ENCODE results near the gene FANCD2. TPM values are rescaled to one million over a fixed set of nuclear protein-coding genes. Genes with fewer than 3 reads are reported as not detected.

The FANCD2 gene
- total RNA-seq, 1 donor from 2014 or later: 2.1 TPM

DNA sequence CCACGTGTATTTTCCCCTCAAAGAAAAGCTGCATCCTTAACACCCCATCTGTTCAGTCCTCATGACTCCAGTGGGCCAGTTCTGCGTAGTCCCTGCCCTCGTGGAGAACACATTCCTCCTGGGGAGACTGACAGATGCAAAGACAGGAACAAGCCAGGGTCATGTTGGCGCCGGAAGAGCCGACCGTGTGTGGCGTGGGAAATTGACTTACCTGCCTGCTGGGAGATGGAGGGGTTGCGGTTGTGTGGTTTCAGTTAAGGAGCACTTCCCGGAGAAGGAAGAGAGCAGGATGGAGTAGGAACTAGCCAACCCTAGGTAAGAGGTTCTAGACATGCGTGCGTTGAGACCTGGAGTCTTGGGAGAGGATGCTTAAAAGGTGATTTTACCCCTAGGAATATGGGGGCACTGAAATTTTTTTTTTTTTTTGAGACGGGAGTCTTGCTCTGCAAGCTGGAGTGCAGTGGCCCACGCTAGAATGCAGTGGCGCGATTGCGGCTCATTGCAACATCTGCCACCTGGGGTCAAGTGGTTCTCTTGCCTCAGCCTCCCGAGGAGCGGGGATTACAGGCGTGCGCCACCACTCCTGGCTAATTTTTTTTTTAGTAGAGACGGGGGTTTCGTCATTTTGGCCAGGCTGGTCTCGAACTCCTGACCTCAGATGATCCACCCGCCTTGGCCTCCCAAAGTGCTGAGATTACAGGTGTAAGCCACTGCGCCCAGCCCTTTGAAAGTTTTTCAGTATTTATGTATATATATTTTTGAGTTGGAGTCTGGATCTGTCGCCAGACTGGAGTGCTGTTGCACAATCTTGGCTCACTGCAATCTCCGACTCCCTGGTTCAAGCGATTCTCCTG lies 116.7 kb downstream of the FANCD2 start:
- FAIRE-seq (no peak), DNase-seq (ENCODE audit: low read depth) (no peak)
- peaks cover 1% of the 10 kb centered on the region for H3K36me3 ChIP-seq (ENCODE audit: control insufficient read depth, insufficient read depth, low read length)
- H3K27me3 ChIP-seq (ENCODE audit: control insufficient read depth, insufficient read depth, low read length): no peaks in the 10 kb centered on the region
- TF ChIP-seq, protein P1, sequence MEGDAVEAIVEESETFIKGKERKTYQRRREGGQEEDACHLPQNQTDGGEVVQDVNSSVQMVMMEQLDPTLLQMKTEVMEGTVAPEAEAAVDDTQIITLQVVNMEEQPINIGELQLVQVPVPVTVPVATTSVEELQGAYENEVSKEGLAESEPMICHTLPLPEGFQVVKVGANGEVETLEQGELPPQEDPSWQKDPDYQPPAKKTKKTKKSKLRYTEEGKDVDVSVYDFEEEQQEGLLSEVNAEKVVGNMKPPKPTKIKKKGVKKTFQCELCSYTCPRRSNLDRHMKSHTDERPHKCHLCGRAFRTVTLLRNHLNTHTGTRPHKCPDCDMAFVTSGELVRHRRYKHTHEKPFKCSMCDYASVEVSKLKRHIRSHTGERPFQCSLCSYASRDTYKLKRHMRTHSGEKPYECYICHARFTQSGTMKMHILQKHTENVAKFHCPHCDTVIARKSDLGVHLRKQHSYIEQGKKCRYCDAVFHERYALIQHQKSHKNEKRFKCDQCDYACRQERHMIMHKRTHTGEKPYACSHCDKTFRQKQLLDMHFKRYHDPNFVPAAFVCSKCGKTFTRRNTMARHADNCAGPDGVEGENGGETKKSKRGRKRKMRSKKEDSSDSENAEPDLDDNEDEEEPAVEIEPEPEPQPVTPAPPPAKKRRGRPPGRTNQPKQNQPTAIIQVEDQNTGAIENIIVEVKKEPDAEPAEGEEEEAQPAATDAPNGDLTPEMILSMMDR (IDR thresholded peaks at IDR 0.05; ENCODE audit: insufficient read depth, low read length, severe bottlenecking): no peak
- peak overlapping the region; percentile 82 for H3K4me3 ChIP-seq (ENCODE audit: low read depth, low read length)

DNA sequence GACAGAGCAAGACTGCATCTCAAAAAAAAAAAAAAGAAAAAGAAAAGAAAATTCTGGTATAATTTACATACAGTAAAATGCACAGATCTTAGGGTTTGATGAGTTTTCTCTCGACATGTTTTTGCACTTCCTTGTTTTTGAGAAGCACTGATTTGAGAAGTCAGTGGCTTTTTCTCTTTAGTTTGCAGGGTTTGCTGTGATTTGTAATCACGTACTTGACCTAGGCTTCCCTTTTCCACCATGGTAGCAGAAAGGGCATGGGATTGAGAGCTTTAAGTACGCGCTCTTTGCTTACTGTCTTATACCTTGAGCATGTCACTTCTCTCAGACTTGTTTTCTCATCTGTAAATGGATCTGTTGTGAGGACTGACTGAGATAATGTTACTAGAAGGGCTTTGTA lies 119.4 kb downstream of the FANCD2 start:
- no peaks in the 10 kb centered on the region for H3K27me3 ChIP-seq (ENCODE audit: control insufficient read depth, insufficient read depth, low read length)
- peaks cover 11% of the 10 kb centered on the region for H3K36me3 ChIP-seq (ENCODE audit: control insufficient read depth, insufficient read depth, low read length)
- FAIRE-seq: no peak
- TF ChIP-seq, protein P1 (IDR thresholded peaks at IDR 0.05; ENCODE audit: insufficient read depth, low read length, severe bottlenecking): no peak
- no peak overlapping the region for H3K4me3 ChIP-seq (ENCODE audit: low read depth, low read length)
- no peak for DNase-seq (ENCODE audit: low read depth)

DNA sequence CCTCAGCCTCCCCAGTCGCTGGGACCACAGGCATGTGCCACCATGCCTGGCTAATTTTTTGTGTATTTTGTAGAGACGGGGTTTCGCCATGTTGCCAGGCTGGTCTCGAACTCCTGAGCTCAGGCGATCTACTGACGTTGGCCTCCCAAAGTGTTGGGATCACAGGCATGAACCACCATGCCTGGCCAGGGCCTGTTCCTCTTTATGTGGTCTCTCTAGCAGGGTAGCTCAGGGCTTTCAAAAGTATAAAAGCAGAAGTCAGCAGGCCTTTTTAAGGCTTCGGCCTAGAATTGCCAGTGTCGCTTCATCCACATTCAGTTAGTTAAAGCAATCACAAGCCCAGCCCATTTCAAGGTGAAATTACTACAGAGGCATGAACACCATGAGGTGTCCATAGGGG lies 123.0 kb downstream of the FANCD2 start:
- H3K27me3 ChIP-seq (ENCODE audit: control insufficient read depth, insufficient read depth, low read length): no peaks in the 10 kb centered on the region
- peaks cover 11% of the 10 kb centered on the region for H3K36me3 ChIP-seq (ENCODE audit: control insufficient read depth, insufficient read depth, low read length)
- FAIRE-seq: no peak
- TF ChIP-seq, protein P1 (IDR thresholded peaks at IDR 0.05; ENCODE audit: insufficient read depth, low read length, severe bottlenecking): no peak
- DNase-seq (ENCODE audit: low read depth): no peak
- H3K4me3 ChIP-seq (ENCODE audit: low read depth, low read length): no peak overlapping the region

DNA sequence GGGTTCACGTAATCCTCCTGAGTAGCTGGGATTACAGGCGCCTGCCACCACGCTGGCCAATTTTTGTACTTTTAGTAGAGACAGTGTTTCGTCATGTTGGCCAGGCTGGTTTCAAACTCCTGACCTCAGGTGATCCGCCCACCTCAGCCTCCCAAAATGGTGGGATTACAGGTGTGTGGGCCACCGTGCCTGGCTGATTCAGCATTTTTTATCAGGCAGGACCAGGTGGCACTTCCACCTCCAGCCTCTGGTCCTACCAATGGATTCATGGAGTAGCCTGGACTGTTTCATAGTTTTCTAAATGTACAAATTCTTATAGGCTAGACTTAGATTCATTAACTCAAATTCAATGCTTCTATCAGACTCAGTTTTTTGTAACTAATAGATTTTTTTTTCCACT lies 124.8 kb downstream of the FANCD2 start:
- no peak for DNase-seq (ENCODE audit: low read depth)
- TF ChIP-seq, protein P1 (IDR thresholded peaks at IDR 0.05; ENCODE audit: insufficient read depth, low read length, severe bottlenecking): no peak
- H3K36me3 ChIP-seq (ENCODE audit: control insufficient read depth, insufficient read depth, low read length): peaks cover 11% of the 10 kb centered on the region

More for the DNA sequence above, 124.8 kb downstream of the FANCD2 start:
- Histone ChIP-seq H3K27me3 (ENCODE audit: control insufficient read depth, insufficient read depth, low read length) (no peaks in the 10 kb centered on the region), H3K4me3 (ENCODE audit: low read depth, low read length) (no peak overlapping the region)
- no peak for FAIRE-seq

Other genes starting within 250 kb of the FANCD2 start
- gene TADA3, start 234.0 kb upstream of the FANCD2 start, total RNA-seq: 46.9 and 78.5 TPM in 2 replicates
- gene ARPC4, start 233.4 kb upstream of the FANCD2 start, total RNA-seq: 192 and 204 TPM in 2 replicates
- 11.3 and 17.3 TPM in 2 replicates for gene TTLL3, start 216.2 kb upstream of the FANCD2 start, total RNA-seq
- gene RPUSD3, start 182.4 kb upstream of the FANCD2 start, total RNA-seq: 34.5 and 36.2 TPM in 2 replicates
- not detected in 2 replicates for gene CIDEC, start 146.2 kb upstream of the FANCD2 start, total RNA-seq
- 24.5 and 35.5 TPM in 2 replicates for gene JAGN1, start 135.8 kb upstream of the FANCD2 start, total RNA-seq
- 0.53 and 2.6 TPM in 2 replicates for gene IL17RE, start 123.6 kb upstream of the FANCD2 start, total RNA-seq
- 21.1 and 31.7 TPM in 2 replicates for gene IL17RC, start 109.3 kb upstream of the FANCD2 start, total RNA-seq
- gene CRELD1, start 92.6 kb upstream of the FANCD2 start, total RNA-seq: 22.1 and 35.8 TPM in 2 replicates
- gene PRRT3, start 74.0 kb upstream of the FANCD2 start, total RNA-seq: 0.26 and 0.38 TPM in 2 replicates
- 48.1 and 49.5 TPM in 2 replicates for gene EMC3, start 39.6 kb upstream of the FANCD2 start, total RNA-seq
- not detected in 2 replicates for gene FANCD2OS, start 81.8 kb downstream of the FANCD2 start, total RNA-seq
- gene BRK1, start 89.2 kb downstream of the FANCD2 start, total RNA-seq: 72.1 and 106 TPM in 2 replicates
- 47.0 and 47.4 TPM in 2 replicates for gene VHL, start 115.3 kb downstream of the FANCD2 start, total RNA-seq
- gene IRAK2, start 138.5 kb downstream of the FANCD2 start, total RNA-seq: 4.7 and 5.5 TPM in 2 replicates
- 7.9 and 8.2 TPM in 2 replicates for gene TATDN2, start 222.0 kb downstream of the FANCD2 start, total RNA-seq

Data from bronchial epithelial cell (primary cell).